K562 (cell line): ENCODE measurements around the gene PDE1C. TPM values are rescaled to one million over a fixed set of nuclear protein-coding genes. Genes with fewer than 3 reads are reported as not detected.

Experiments
- ATAC-seq: fragments of 200-7000 bp; cut with Tn5 transposase; 3 replicates; pipeline ENCODE4 v1.9.1; 2020; ENCODE audit warnings: moderate library complexity
- BruUV-seq: library from RNA; stranded (reverse); fragments of 400-500 nt; replicated peaks from 2 replicates; lab custom pipeline; 2021; lab: Mats Ljungman, UMichigan
- CTCF ChIA-PET: fragments of 300-600 bp; formaldehyde crosslinking; extraction: SDS; loops from one replicate; lab custom pipeline; 2021; ENCODE audit warnings: low intra/inter-chr PET ratio; lab: Yijun Ruan, JAX
- POLR2A ChIA-PET: fragments of 300-600, 350-650 bp; sonication (Branson Sonifier 250); formaldehyde crosslinking; extraction: SDS; loops from one replicate; lab custom pipeline; 2021; ENCODE audit warnings: antibody characterized with exemption, inconsistent platforms; lab: Yijun Ruan, JAX
- DNase-seq, 4 experiments: peaks; one replicate each; pipeline versions ENCODE4 v3.0.0 to v3.0.0-alpha.2; 2011 to 2018; ENCODE audit warnings: low spot score in 3 of 4, mixed read lengths in 3 of 4; ENCODE audit errors: extremely low read depth in 1 of 4
- FAIRE-seq: peaks from 2 replicates; lab custom pipeline; 2011; peaks lifted over from hg19 to GRCh38; lab: Jason Lieb, UNC
- H2AFZ ChIP-seq: 2 replicates; pipeline ENCODE4 v1.6.0; 2011; ENCODE audit warnings: low read depth, low read length, control low read depth, inconsistent platforms
- H3K27ac ChIP-seq: fragments of 200-600 bp; 3 replicates; pipeline ENCODE4 v1.8.0; 2011; ENCODE audit warnings: low read depth, mild to moderate bottlenecking, control low read depth, inconsistent platforms, low read length, moderate library complexity, mixed read lengths; ENCODE audit errors: extremely low read depth
- H3K27me3 ChIP-seq, 2 experiments: fragments of 300-600 bp in 1 of 2; 2 replicates in 1 of 2; 3 replicates in 1 of 2; pipeline versions ENCODE4 v1.6.0 to v1.8.0; 2011; ENCODE audit warnings: inconsistent platforms in 2 of 2, low read length in 2 of 2, mild to moderate bottlenecking in 1 of 2, mixed read lengths in 1 of 2, moderate library complexity in 1 of 2; ENCODE audit not compliant: control insufficient read depth in 2 of 2, insufficient read depth in 2 of 2
- H3K36me3 ChIP-seq: fragments of 300-600 bp; 3 replicates; pipeline ENCODE4 v1.8.0; 2011; ENCODE audit warnings: mild to moderate bottlenecking, low read length, inconsistent platforms; ENCODE audit not compliant: control insufficient read depth, insufficient read depth
- H3K4me1 ChIP-seq, 2 experiments: fragments of 200-600 bp in 1 of 2; replicated peaks in 1 of 2; 2 replicates in 1 of 2; 3 replicates in 1 of 2; pipeline versions ENCODE4 v1.5.1 to v1.8.0; 2011; ENCODE audit warnings: inconsistent platforms in 2 of 2, low read length in 2 of 2, mild to moderate bottlenecking in 1 of 2, mixed read lengths in 1 of 2, moderate library complexity in 1 of 2; ENCODE audit not compliant: control insufficient read depth in 2 of 2, insufficient read depth in 2 of 2
- H3K4me2 ChIP-seq: 2 replicates; pipeline ENCODE4 v1.6.1; 2011; ENCODE audit warnings: low read length, control low read depth, inconsistent platforms, mixed read lengths; ENCODE audit not compliant: insufficient read depth
- H3K4me3 ChIP-seq: fragments of 200-600 bp; sonication (generic), shearing (Covaris generic); 2 replicates; pipeline ENCODE4 v1.5.1; 2016; ENCODE audit warnings: control low read depth, inconsistent platforms
- H3K79me2 ChIP-seq: fragments of 200-600 bp; 3 replicates; pipeline ENCODE4 v1.8.0; 2011; ENCODE audit warnings: low read length, inconsistent platforms; ENCODE audit not compliant: control insufficient read depth, insufficient read depth
- H3K9ac ChIP-seq, 2 experiments: 2 replicates each; pipeline versions ENCODE4 v1.6.0 to v1.6.1; 2011; ENCODE audit warnings: low read depth in 2 of 2, low read length in 2 of 2, control low read depth in 1 of 2, inconsistent platforms in 1 of 2, mild to moderate bottlenecking in 1 of 2, mixed read lengths in 1 of 2; ENCODE audit not compliant: insufficient read depth in 1 of 2
- H3K9me1 ChIP-seq: one replicate; pipeline ENCODE4 v1.6.0; 2011; ENCODE audit warnings: inconsistent platforms, mild to moderate bottlenecking, low read length, moderate library complexity; ENCODE audit not compliant: control insufficient read depth, insufficient read depth
- H3K9me3 ChIP-seq: replicated peaks from 2 replicates; pipeline ENCODE4 v1.5.1; 2011; ENCODE audit warnings: low read depth, low read length, inconsistent platforms; ENCODE audit not compliant: control insufficient read depth, insufficient read depth
- H4K20me1 ChIP-seq: replicated peaks from 2 replicates; pipeline ENCODE4 v1.6.1; 2011; ENCODE audit warnings: low read length, inconsistent platforms, mixed read lengths; ENCODE audit not compliant: control insufficient read depth, insufficient read depth
- ASH1L ChIP-seq: fragments of 450-650 bp; IDR thresholded peaks from 2 replicates; pipeline ENCODE4 v1.6.1; 2018; ENCODE audit warnings: borderline replicate concordance, mild to moderate bottlenecking, low read depth; ENCODE audit not compliant: partially characterized antibody
- C11orf30 ChIP-seq: fragments of 450-650 bp; IDR thresholded peaks from 2 replicates; pipeline ENCODE4 v1.6.1; 2016; ENCODE audit warnings: low read depth, mild to moderate bottlenecking
- ERF ChIP-seq: fragments of 450-650 bp; formaldehyde crosslinking; IDR thresholded peaks from 2 replicates; pipeline ENCODE4 v1.4.0; 2020; ENCODE audit warnings: mild to moderate bottlenecking, mixed read lengths
- GATAD2A ChIP-seq: fragments of 450-650 bp; IDR thresholded peaks from 2 replicates; pipeline ENCODE4 v1.6.1; 2017
- KDM1A ChIP-seq, 2 experiments: fragments of 450-650 bp; IDR thresholded peaks; 2 replicates each; pipeline ENCODE4 v1.6.1; 2016; ENCODE audit warnings: mild to moderate bottlenecking in 2 of 2
- MYNN ChIP-seq, 2 experiments: sonication (generic); formaldehyde crosslinking in 1 of 2; IDR thresholded peaks; 2 replicates each; pipeline versions ENCODE4 v1.5.0 to v1.6.1; 2016 to 2020; ENCODE audit warnings: antibody characterized with exemption in 1 of 2, missing genetic modification reagents in 1 of 2
- NFE2L1 ChIP-seq: fragments of 450-650 bp; IDR thresholded peaks from 2 replicates; pipeline ENCODE4 v1.6.1; 2016; ENCODE audit warnings: missing genetic modification characterization, low read depth, mild to moderate bottlenecking, missing compliant biosample characterization, moderate library complexity, borderline replicate concordance
- ZNF124 ChIP-seq: sonication (generic); formaldehyde crosslinking; IDR thresholded peaks from 2 replicates; pipeline ENCODE4 v1.8.1; 2022; ENCODE audit warnings: missing genetic modification reagents
- ZNF175 ChIP-seq: fragments of 200-800 bp; sonication (Bioruptor generic); IDR thresholded peaks from 2 replicates; pipeline ENCODE4 v1.6.1; 2016; ENCODE audit warnings: low read depth, mild to moderate bottlenecking, missing genetic modification characterization, missing compliant biosample characterization
- ZNF507 ChIP-seq: conservative IDR thresholded peaks from 2 replicates; pipeline ENCODE4 v1.6.1; 2017; ENCODE audit warnings: missing genetic modification characterization, missing compliant biosample characterization
- WGBS: fragments of 100-300 bp; shearing (Covaris generic); methylation state at CpG from one replicate; pipeline ENCODE4 v1.1.6; 2016; ENCODE audit warnings: low coverage, mixed read lengths; ENCODE audit not compliant: insufficient coverage; ENCODE audit errors: missing lambda C conversion rate; 5-methylcytosine and 5-hydroxymethylcytosine counted together
- in situ Hi-C: fragments of 300-500 bp; cut with MboI; formaldehyde crosslinking; loops from 4 replicates; pipeline ENCODE4 v1.15.0; 2018; ENCODE audit warnings: inconsistent platforms, mixed read lengths
- intact Hi-C: fragments of 100-400 bp; cut with micrococcal nuclease; formaldehyde crosslinking; loops from 2 replicates; pipeline ENCODE4 v1.14.2; 2022
- polyA plus RNA-seq, 8 experiments: library from polyadenylated mRNA; depleted of rRNA in 4 of 8; stranded (reverse) in 5 of 8; unstranded in 3 of 8; fragments of >200 nt; fragmentation: Nextera tagmentation in 2 of 8; fragmentation: Illumina TruSeq in 1 of 8; extraction: Ambion mirVana in 2 of 8; extraction: Trizol in 1 of 8; gene quantifications; 2 replicates each; pipeline versions ENCODE4 v1.2.1 to v1.2.3, GENCODE V29; 2011 to 2014; ENCODE audit warnings: inconsistent platforms in 1 of 8, missing spikeins in 1 of 8
- total RNA-seq, 7 experiments: library from RNA; depleted of rRNA in 6 of 7; stranded (reverse); fragments of >200 nt in 6 of 7; fragmentation: Illumina TruSeq in 2 of 7; extraction: Trizol in 2 of 7; gene quantifications; 2 replicates each; pipeline versions ENCODE4 v1.2.1 to v1.2.3, GENCODE V29; 2011 to 2021; ENCODE audit warnings: low replicate concordance in 1 of 7
- TF ChIP-seq, protein P1 (sequence below): fragments of 250-450 bp; sonication (Bioruptor Pico); IDR thresholded peaks from 2 replicates; pipeline ENCODE4 v1.5.0; 2021; ENCODE audit warnings: mild to moderate bottlenecking, moderate library complexity
- TF ChIP-seq, protein P2 (sequence below): fragments of 450-650 bp; formaldehyde crosslinking; IDR thresholded peaks from 2 replicates; pipeline ENCODE4 v1.4.0; 2020; ENCODE audit warnings: mild to moderate bottlenecking, moderate library complexity
- TF ChIP-seq, protein P3 (sequence below): sonication (generic); formaldehyde crosslinking; IDR thresholded peaks from 2 replicates; pipeline ENCODE4 v1.5.0; 2020; ENCODE audit warnings: missing genetic modification reagents
- TF ChIP-seq, protein P4 (sequence below): sonication (generic); formaldehyde crosslinking; IDR thresholded peaks from 2 replicates; pipeline ENCODE4 v1.8.0; 2022; ENCODE audit warnings: mild to moderate bottlenecking, missing genetic modification reagents, borderline replicate concordance

Gene PDE1C
- total and polyA plus RNA-seq, 9 of the 15 experiments (the other 6 are each of a cell fraction or from before 2014, with no cell fraction given): under 0.01 to 0.01 TPM; not detected in 7

DNA sequence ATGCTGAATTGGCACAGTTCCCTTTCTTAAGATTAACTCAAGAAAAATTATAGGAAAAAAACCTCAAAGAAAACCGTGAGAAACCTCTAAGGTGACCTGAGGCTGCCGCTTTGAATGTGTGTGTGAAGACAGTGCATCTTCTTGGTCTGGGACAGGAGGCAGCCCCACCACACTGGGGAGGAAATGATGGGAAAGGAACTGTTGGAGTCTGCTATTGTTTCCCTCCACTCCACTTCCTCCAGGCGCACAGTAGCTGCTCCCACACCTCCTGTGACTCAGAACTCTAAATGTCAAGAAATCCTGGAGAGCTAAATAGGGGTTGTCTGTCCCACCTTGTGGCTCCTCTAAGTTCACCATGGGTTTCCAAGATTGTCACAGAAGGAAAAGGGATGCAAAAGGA, 179.4 kb downstream of the PDE1C start:
- H2AFZ ChIP-seq: no peak overlapping the region
- no peak overlapping the region for H3K27ac ChIP-seq
- no peaks in the 10 kb centered on the region for H3K27me3 ChIP-seq
- CTCF ChIA-PET: no interaction called here
- no TSS peak for BruUV-seq
- H3K36me3 ChIP-seq: no peaks in the 10 kb centered on the region
- TF ChIP-seq, protein P1, sequence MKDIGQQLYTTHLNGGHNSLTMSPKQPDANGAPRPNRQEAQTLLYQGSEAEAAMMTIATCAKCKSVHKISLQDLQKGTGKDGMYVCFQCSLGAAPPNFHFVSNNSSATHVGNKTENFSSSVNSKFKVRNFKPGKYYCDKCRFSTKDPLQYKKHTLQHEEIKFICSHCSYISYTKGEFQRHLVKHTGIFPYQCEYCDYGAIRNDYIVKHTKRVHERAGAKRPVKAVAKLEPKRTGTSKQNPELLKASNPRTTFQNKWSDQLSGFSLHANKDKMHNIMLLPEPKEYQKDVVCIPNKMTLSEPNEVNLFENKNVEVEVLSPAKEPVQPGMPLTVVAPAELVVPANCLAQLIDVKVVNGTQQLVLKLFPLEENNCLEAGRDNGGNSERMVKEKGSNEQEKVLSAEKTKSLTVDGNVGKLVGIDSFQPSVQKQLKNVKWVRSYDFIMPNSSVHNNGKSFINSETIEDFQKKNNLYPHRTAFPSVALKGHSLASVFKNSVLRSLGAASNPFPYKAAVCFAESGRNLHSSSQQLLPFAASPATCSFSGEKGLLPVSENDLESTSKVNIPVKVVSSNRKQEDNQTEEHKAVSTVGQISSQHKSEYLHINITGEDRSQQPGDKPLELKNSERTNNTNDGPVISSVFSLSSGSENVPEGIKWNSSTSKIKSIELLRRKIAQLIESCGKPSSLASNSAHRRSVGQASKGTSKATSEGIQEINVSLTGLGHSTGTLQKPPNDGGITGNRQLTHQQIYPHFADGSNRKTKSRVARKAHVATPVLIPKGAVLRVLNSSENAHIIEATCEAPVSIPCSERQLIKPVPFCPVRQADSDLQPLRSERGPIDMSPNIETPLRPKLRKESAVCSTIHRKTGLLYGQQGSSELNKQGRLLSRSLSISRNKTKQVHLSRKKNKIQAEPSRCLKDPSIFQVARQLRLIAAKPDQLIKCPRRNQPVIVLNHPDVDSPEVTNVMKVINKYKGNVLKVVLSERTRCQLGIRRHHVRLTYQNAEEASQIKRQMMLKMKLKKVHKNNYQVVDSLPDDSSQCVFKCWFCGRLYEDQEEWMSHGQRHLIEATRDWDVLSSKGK: no peak
- no peak for TF ChIP-seq KDM1A (IDR thresholded peaks at IDR 0.05)
- no peak for TF ChIP-seq ZNF175 (CRISPR knock-in tag)
- TF ChIP-seq, protein P2, sequence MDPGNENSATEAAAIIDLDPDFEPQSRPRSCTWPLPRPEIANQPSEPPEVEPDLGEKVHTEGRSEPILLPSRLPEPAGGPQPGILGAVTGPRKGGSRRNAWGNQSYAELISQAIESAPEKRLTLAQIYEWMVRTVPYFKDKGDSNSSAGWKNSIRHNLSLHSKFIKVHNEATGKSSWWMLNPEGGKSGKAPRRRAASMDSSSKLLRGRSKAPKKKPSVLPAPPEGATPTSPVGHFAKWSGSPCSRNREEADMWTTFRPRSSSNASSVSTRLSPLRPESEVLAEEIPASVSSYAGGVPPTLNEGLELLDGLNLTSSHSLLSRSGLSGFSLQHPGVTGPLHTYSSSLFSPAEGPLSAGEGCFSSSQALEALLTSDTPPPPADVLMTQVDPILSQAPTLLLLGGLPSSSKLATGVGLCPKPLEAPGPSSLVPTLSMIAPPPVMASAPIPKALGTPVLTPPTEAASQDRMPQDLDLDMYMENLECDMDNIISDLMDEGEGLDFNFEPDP (CRISPR knock-in tag): no peak
- TF ChIP-seq, protein P3, sequence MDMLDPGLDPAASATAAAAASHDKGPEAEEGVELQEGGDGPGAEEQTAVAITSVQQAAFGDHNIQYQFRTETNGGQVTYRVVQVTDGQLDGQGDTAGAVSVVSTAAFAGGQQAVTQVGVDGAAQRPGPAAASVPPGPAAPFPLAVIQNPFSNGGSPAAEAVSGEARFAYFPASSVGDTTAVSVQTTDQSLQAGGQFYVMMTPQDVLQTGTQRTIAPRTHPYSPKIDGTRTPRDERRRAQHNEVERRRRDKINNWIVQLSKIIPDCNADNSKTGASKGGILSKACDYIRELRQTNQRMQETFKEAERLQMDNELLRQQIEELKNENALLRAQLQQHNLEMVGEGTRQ (CRISPR knock-in tag): no peak
- no peak for TF ChIP-seq ERF
- TF ChIP-seq, protein P4, sequence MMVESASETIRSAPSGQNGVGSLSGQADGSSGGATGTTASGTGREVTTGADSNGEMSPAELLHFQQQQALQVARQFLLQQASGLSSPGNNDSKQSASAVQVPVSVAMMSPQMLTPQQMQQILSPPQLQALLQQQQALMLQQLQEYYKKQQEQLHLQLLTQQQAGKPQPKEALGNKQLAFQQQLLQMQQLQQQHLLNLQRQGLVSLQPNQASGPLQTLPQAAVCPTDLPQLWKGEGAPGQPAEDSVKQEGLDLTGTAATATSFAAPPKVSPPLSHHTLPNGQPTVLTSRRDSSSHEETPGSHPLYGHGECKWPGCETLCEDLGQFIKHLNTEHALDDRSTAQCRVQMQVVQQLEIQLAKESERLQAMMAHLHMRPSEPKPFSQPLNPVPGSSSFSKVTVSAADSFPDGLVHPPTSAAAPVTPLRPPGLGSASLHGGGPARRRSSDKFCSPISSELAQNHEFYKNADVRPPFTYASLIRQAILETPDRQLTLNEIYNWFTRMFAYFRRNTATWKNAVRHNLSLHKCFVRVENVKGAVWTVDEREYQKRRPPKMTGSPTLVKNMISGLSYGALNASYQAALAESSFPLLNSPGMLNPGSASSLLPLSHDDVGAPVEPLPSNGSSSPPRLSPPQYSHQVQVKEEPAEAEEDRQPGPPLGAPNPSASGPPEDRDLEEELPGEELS: no peak
- no peak for TF ChIP-seq GATAD2A
- TF ChIP-seq ASH1L: no peak
- TF ChIP-seq ZNF124 (CRISPR knock-in tag): no peak
- no peak for TF ChIP-seq C11orf30
- TF ChIP-seq ZNF507 (tag): no peak
- TF ChIP-seq MYNN (IDR thresholded peaks at IDR 0.05): no peak
- TF ChIP-seq MYNN (CRISPR knock-in tag; IDR thresholded peaks at IDR 0.05): no peak
- TF ChIP-seq NFE2L1 (tag): no peak
- intact Hi-C loops (no loop called here), in situ Hi-C loops (no loop called here)
- no peaks in the 10 kb centered on the region for H3K9me1 ChIP-seq
- ATAC-seq (no peak), DNase-seq (no peak), FAIRE-seq (no peak)
- WGBS: 0% methylated on average over 3 of the region's 3 CpGs
- no peaks in the 10 kb centered on the region for H4K20me1 ChIP-seq
- H3K9me3 ChIP-seq: no peaks in the 10 kb centered on the region
- no peak overlapping the region for H3K9ac ChIP-seq
- H3K4me1 ChIP-seq: no peaks in the 10 kb centered on the region
- POLR2A ChIA-PET: no interaction called here
- no peak overlapping the region for H3K4me2 ChIP-seq
- H3K4me3 ChIP-seq: no peak overlapping the region
- no peaks in the 10 kb centered on the region for H3K79me2 ChIP-seq
